Kidney epithelial cell (primary cell): ENCODE data around the gene LGALS3BP. TPM values are rescaled to one million over a fixed set of nuclear protein-coding genes. Genes with fewer than 3 reads are reported as not detected.

ENCODE experiments used
- DNase-seq: peaks from one replicate; pipeline ENCODE4 v3.0.0-alpha.2; 2010; ENCODE audit warnings: low read depth
- H3K27me3 ChIP-seq: 2 replicates; pipeline ENCODE4 v1.6.0; 2011; ENCODE audit warnings: low read length; ENCODE audit not compliant: control insufficient read depth, insufficient read depth
- H3K36me3 ChIP-seq: 2 replicates; pipeline ENCODE4 v1.5.1; 2011; ENCODE audit warnings: low read length; ENCODE audit not compliant: control insufficient read depth, insufficient read depth
- H3K4me3 ChIP-seq: 2 replicates; pipeline ENCODE4 v1.5.1; 2011; ENCODE audit warnings: low read depth, mild to moderate bottlenecking, control low read depth, low read length
- total RNA-seq: library from RNA; depleted of rRNA; stranded (reverse); fragments of >200 nt; gene quantifications from 2 replicates; pipeline ENCODE4 v1.2.3, GENCODE V29; 2015
- TF ChIP-seq, protein P1 (sequence below): IDR thresholded peaks from 2 replicates; pipeline ENCODE4 v1.5.1; 2011; ENCODE audit warnings: mild to moderate bottlenecking, moderate library complexity, low read length, control low read depth, inconsistent platforms; ENCODE audit not compliant: insufficient read depth, poor library complexity, severe bottlenecking

LGALS3BP gene
- total RNA-seq, 1 donor from 2014 or later, result 283 TPM

DNA sequence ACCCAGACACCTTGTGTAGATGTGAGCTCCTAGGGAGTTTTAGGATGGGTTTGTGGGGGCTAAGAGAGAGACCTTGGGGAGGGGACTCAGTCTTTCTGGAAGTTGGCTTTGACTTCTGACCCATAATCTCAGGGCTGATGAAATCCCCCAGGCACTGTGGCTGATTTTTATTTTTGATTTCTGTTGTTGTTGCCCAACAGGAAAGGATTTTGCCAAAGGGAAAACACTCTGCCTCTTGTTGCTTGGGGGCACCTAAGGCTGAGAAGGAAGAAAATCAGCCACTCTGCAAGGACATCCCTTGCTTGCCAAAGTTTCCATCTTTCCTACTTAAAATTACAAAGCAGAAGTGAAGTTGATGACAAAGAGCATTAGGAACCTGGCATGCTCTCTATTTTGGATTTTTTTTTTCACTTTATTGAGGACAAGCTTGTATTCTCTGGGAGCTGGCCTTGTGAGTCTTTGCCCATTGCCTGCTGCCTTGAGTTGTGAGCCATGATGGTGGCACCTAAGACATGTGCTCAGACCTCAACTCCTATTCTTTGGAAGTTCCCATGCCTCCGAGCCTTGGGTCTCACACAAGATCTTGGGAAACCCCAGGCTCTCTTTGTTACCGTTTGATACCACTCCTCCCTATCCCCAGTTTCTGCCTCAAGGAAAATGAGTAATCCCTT, 41.0 kb upstream of the LGALS3BP start:
- Histone ChIP-seq H3K4me3 (no peak overlapping the region), H3K36me3 (no peaks in the 10 kb centered on the region), H3K27me3 (peaks cover 32% of the 10 kb centered on the region)
- no peak for DNase-seq
- TF ChIP-seq, protein P1, sequence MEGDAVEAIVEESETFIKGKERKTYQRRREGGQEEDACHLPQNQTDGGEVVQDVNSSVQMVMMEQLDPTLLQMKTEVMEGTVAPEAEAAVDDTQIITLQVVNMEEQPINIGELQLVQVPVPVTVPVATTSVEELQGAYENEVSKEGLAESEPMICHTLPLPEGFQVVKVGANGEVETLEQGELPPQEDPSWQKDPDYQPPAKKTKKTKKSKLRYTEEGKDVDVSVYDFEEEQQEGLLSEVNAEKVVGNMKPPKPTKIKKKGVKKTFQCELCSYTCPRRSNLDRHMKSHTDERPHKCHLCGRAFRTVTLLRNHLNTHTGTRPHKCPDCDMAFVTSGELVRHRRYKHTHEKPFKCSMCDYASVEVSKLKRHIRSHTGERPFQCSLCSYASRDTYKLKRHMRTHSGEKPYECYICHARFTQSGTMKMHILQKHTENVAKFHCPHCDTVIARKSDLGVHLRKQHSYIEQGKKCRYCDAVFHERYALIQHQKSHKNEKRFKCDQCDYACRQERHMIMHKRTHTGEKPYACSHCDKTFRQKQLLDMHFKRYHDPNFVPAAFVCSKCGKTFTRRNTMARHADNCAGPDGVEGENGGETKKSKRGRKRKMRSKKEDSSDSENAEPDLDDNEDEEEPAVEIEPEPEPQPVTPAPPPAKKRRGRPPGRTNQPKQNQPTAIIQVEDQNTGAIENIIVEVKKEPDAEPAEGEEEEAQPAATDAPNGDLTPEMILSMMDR, result no peak

DNA sequence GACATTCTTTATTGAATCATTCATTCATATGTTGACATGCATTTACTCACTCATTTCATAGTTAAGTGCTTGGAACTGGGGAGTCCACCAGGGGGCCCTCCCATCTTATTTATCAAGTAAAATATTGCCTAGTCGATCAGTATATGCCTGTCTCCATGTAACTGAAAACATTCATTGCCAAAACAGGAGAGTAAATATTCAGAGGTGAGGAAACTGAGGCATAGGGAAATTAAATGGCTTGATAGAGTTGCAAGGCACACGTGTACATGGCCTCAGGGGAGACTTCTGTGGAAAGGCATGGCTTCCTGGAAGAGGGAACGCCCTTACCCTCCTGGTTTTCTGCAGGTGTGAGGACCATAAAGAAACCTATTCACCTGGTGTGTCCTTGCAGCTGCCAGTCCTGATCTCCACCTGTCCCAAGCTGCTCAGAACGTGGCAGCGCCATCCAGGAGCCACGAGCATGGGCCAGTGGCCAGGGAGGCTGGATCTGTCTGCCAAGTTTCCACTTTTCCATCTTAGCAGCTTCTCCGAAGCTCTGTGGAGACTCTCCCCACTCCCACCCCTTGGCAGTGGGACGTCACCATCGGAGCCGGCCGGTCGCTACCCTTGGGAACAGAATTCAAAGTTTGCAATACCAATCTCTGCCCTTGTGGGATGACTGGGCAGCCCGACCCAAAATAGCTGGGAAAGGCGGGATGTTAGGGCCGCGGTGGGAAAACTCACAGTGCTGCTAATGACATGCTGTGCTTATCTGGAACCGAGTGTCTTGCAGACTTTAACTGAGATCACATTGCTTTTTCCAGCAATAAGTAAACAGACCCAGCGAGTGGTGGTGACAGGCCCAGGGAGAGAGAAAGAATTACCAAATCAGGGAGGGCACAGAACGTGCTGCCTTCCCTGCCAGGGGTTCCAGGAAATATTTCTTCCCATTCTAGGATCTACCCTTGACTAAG, 40.2 kb upstream of the LGALS3BP start:
- TF ChIP-seq, protein P1, result peak; percentile 62
- peak; percentile 35 for DNase-seq
- H3K4me3 ChIP-seq, result no peak overlapping the region
- H3K36me3 ChIP-seq, result no peaks in the 10 kb centered on the region
- H3K27me3 ChIP-seq, result peaks cover 29% of the 10 kb centered on the region

DNA sequence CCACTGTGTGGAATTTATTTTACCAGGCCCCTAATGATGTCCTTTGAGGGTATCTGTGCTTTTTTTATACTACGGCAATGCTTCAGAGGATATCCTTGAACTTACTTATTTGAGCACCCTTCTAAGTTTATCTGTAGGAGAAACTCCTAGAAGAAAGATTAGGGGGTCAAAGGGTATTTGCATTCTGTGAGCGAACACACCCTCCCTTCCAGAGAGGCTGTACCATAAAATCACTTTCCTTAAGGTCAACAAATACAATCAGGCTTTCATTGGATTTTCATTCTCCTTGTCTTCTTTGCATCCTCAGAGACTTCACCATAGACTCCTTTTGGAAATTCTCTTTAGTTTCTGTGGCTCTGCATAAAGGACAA, 39.5 kb upstream of the LGALS3BP start:
- Histone ChIP-seq H3K27me3 (peaks cover 24% of the 10 kb centered on the region), H3K36me3 (no peaks in the 10 kb centered on the region), H3K4me3 (no peak overlapping the region)
- DNase-seq, result no peak
- TF ChIP-seq, protein P1, result no peak

DNA sequence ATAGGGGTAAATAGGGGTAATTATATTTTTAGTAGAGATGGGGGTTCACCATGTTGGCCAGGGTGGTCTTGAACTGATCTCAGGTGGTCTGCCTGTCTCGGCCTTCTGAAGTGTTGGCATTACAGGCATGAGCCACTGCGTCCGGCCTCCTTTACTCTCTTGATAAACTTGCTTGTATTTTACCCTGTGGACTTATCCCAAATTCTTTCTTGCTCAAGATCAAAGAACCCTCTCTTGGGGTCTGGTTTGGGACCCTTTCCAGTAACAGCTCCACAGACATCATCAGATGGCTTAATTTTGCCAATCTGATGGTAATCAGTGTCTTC, 38.6 kb upstream of the LGALS3BP start:
- H3K4me3 ChIP-seq, result no peak overlapping the region
- no peak for DNase-seq
- H3K27me3 ChIP-seq, result peaks cover 20% of the 10 kb centered on the region
- no peaks in the 10 kb centered on the region for H3K36me3 ChIP-seq
- TF ChIP-seq, protein P1, result no peak

DNA sequence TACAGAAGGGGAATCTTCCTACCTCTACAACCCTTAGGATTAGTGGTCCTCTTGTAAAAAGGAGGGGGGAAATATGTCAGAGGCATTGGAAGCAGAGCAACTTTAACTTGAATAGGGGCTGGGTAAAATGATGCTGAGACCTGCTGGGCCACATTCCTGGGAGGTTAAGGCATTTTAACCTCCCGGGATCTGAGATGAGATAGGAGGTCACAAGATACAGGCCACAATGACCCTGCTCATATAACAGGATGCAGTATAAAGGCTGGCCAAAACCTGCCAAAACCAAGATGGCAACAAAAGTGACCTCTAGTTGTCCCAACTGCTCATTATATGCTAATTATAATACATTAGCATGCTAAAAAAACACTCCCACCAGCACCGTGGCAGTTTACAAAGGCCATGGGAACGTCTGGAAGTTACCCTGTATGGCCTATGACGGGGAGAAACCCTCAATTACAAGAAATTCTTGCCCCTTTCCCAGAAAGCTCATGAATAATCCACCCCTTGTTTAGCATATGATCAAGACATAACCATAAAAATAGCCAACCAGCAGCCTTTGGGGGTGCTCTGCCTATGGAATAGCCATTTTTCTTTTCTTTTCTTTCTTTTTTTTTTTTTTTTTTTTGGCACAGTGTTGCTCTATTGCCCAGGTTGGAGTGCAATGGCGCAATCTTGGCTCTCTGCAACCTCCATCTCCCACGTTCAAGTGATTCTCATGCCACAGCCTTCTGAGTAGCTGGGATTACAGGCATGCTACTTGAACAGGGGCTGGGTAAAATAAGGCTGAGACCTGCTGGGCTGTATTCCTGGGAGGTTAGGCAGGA, 38.0 kb upstream of the LGALS3BP start:
- H3K36me3 ChIP-seq, result no peaks in the 10 kb centered on the region
- TF ChIP-seq, protein P1, result no peak
- peaks cover 20% of the 10 kb centered on the region for H3K27me3 ChIP-seq
- DNase-seq, result no peak
- H3K4me3 ChIP-seq, result no peak overlapping the region
